Ectodermal cell (in vitro differentiated cells): ENCODE data around the gene DEDD2.

Source experiments
- H3K27ac ChIP-seq: 2 replicates; pipeline ENCODE4 v1.7.0; 2013; ENCODE audit warnings: mild to moderate bottlenecking, low read depth, low read length; ENCODE audit not compliant: insufficient read depth, poor library complexity, severe bottlenecking
- H3K27me3 ChIP-seq: 2 replicates; pipeline ENCODE4 v1.7.0; 2013; ENCODE audit warnings: mild to moderate bottlenecking, low read length; ENCODE audit not compliant: insufficient read depth, control insufficient read depth, poor library complexity, severe bottlenecking
- H3K36me3 ChIP-seq: one replicate; pipeline ENCODE4 v1.7.0; 2013; ENCODE audit warnings: low read length; ENCODE audit not compliant: control insufficient read depth, insufficient read depth
- H3K4me1 ChIP-seq: one replicate; pipeline ENCODE4 v1.7.0; 2013; ENCODE audit warnings: low read length; ENCODE audit not compliant: control insufficient read depth, insufficient read depth
- H3K4me3 ChIP-seq: 2 replicates; pipeline ENCODE4 v1.7.0; 2013; ENCODE audit warnings: low read depth, low read length, control low read depth; ENCODE audit not compliant: insufficient read depth
- H3K9me3 ChIP-seq: 2 replicates; pipeline ENCODE4 v1.7.0; 2013; ENCODE audit warnings: mild to moderate bottlenecking, low read length, moderate library complexity; ENCODE audit not compliant: control insufficient read depth
- WGBS, 2 experiments: methylation state at CpG; one replicate each; pipeline ENCODE4 v1.1.7; 2013; ENCODE audit warnings: missing lambda C conversion rate in 2 of 2; 5-methylcytosine and 5-hydroxymethylcytosine counted together

The DEDD2 gene

DNA sequence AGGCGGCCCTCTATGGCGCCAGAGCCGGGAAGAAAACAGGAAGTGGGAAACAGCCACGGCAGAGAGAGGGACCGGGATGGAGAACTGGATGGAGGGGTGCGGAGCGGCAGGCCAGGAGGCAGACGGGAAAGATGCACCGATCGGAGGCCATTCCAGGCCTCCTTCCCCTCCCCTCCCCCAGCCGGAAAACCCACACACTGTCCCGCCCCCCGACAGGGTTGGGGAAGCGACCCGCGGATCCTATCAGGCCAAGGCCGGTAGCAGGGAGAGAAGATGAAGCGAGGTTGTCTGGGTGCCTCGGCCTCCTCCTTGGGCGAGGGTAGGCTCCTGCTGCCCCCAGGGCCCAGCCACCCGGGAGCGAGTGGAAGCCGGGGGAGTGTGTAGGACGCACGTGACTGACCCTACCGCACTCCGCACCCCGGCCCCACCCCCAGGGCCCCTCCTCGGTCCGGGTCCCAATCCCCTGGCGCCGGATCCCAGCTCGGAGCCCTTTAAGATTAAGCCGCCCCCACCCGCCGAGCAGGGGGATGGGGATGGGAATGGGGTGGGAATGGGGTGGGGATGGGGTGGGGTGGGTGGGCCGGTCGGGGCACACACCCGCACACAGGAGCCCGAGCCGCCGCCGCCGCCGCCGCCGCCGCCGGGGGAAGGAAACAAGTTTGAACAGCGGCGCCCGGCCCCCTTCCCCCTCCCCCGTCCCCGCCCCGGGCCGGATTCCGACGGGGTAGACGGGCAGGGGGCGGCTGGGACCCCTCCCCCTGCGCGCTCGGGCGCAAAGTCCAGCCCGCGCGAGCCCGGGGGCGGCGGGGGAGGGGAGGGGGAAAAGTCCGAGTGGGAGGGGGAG is 36.0 kb upstream of the DEDD2 start:
- 0 to 1% methylated on average over 47 to 68 of the region's 71 CpGs for WGBS, 2 experiments

DNA sequence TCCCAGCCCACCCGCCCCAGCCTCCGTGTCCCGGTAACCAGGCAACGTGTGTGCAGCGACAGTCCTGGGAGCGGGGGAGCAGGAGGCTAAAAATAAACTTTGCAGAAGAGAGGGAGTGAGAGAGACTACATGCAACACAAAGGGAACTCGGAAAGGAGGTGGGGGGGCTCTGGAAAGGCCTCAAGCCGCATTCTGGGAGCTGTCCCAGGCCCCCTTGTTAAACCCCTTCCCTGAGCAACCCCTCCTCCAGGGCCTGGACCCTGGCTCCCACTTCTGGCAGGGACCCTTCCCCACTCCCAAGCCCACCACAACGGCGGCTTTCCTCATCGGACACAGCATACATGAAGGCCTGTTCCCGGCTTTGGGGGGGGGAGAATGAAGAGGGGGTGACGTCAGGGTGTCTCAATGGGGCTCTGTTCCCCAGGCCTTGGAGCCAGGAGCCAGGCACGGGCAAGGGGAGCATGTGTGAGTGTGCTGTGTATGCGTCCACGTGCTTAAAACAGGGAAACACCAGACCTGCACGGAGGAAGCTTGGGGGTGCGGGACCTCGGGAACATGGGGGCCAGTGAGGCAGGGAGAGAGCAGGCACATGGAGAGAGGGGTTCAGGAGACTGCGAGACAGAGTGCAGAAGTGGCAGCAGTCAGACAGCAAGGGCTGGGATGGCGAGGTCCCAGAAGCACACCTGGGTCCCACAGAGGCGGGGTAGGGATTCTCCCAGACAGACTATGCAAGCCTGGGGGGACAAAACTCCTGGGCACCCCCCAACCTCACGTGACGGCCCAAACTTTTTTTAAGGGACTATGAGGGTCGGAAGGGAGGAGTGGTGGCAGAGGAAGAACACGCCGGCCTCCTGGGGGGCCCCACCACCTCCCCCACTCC is 35.1 kb upstream of the DEDD2 start:
- Histone ChIP-seq H3K9me3 (no peaks in the 10 kb centered on the region), H3K4me3 (peak overlapping the region; percentile 100), H3K27ac (peak overlapping the region; percentile 55), H3K27me3 (no peaks in the 10 kb centered on the region), H3K36me3 (peaks cover 9% of the 10 kb centered on the region), H3K4me1 (peaks cover 23% of the 10 kb centered on the region)
- WGBS, 2 experiments: 24 to 25% methylated on average over 27 of the region's 27 CpGs

More for the DNA sequence above, 36.0 kb upstream of the DEDD2 start:
- H3K36me3 ChIP-seq: peaks cover 7% of the 10 kb centered on the region
- H3K4me1 ChIP-seq: peaks cover 23% of the 10 kb centered on the region
- peak overlapping the region; percentile 100 for H3K4me3 ChIP-seq
- no peaks in the 10 kb centered on the region for H3K27me3 ChIP-seq
- H3K27ac ChIP-seq: peak overlapping the region; percentile 85
- H3K9me3 ChIP-seq: no peaks in the 10 kb centered on the region

DNA sequence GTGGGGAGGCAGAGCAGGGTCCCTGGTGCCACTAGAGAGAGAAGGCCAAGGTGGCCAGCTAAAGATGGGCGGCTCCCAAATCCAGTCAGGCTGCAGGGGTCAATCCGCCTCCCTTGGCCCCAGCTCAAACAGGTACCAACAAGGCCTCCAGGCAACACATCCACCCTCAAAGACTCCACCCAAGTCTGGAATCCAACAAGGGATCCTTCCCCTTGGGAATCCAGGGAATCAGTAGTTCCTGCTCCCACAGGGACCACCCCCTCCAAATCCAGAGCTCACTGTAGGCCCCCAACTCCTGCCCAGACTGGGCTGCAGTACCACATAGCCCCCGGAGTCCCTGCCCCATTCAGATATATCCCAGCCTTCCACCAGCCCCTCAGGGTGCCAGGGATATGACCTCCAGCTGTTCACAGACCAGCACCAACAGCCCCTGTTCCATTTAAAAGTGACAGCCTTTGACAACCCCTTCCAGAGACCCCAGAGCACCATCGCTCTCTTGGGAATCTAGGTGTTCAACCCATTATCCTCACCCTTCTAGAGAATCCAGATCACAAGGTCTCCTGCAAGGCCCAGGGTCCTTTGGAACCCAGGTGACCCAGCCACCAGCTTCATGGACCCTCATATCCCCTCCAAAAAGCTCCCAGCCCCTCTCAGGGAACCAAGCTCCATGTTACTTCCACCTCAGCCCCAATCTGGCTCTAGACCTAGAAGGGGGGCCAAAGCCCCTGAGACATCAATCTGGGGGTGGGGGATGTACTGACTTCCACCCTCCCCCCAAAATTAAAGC is 34.3 kb upstream of the DEDD2 start:
- H3K27me3 ChIP-seq: no peaks in the 10 kb centered on the region
- peaks cover 9% of the 10 kb centered on the region for H3K36me3 ChIP-seq
- H3K9me3 ChIP-seq: no peaks in the 10 kb centered on the region
- peaks cover 23% of the 10 kb centered on the region for H3K4me1 ChIP-seq
- no peak overlapping the region for H3K27ac ChIP-seq
- H3K4me3 ChIP-seq: no peak overlapping the region
- WGBS, 2 experiments: 86 to 91% methylated on average over 4 of the region's 4 CpGs

DNA sequence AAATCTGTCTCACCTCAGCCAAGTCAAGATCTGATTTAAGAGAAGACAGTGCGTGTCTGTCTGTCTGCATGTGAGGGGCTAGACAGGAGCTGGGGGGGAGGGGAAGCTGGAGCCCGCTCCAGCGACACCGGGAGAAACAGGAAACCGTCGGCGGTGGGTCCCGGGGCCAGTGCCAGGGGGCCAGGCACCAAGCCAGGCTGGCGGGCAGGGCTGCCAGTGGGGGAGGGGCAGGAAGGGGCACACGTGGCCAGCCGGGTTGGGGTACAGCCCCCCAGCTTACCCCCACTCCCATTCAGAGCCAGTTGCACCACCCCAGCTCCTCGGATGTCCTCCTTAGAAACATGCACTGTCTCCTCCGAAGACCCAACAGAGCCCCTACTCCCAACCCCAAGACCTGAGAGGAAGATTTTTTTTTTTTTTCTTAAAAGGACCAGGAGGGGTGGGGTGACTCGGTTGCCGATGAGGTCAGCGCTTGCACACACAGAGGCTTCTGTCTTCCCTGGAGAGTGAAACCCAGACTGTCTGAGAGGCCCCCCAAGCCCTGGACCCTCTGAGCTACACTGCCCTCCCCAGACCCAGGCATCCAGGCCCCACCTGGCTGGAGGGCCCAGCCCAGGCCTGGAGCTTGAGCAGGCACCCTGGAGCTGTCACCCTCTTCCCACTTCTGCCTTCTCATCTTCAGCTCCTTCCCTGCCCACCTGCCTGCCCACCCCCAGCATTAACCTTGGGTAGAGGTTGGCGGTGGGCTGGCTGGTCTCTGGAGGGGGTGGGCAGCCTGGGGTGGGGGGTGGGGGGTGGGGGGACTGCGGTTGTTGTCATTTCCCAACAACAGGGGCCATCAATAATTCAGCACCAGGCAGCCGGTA is 33.4 kb upstream of the DEDD2 start:
- WGBS, 2 experiments: 84 to 88% methylated on average over 18 of the region's 19 CpGs
- Histone ChIP-seq H3K27ac (no peak overlapping the region), H3K27me3 (no peaks in the 10 kb centered on the region), H3K9me3 (no peaks in the 10 kb centered on the region), H3K4me1 (peaks cover 23% of the 10 kb centered on the region), H3K4me3 (no peak overlapping the region), H3K36me3 (peaks cover 9% of the 10 kb centered on the region)

DNA sequence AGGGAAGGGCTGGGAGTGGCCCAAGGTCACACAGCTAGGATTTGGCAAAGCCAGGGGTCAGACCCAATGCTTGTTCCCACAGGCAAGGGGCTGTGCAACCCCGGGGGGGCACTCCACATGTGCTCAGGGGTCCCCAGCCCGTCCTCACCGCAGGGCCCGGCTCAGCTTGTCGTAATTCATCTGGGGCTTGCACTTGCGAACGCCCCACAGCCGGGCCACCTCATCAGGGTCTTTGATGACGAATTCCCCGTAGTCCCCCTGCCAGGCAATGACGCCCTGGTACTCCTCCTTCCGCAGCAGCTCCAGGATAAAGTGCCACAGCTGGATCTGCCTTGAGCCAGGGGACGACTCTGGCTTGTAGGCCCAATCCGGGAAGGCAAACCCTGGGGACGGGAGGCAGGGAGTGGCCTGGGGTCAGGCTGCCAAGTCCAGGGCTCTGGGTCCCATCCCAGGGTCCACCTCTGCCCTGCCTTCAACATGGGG is 32.7 kb upstream of the DEDD2 start:
- 92 to 93% methylated on average over 15 of the region's 15 CpGs for WGBS, 2 experiments
- H3K4me3 ChIP-seq: no peak overlapping the region
- no peak overlapping the region for H3K27ac ChIP-seq
- peaks cover 23% of the 10 kb centered on the region for H3K4me1 ChIP-seq
- peaks cover 9% of the 10 kb centered on the region for H3K36me3 ChIP-seq
- H3K9me3 ChIP-seq: no peaks in the 10 kb centered on the region
- no peaks in the 10 kb centered on the region for H3K27me3 ChIP-seq

DNA sequence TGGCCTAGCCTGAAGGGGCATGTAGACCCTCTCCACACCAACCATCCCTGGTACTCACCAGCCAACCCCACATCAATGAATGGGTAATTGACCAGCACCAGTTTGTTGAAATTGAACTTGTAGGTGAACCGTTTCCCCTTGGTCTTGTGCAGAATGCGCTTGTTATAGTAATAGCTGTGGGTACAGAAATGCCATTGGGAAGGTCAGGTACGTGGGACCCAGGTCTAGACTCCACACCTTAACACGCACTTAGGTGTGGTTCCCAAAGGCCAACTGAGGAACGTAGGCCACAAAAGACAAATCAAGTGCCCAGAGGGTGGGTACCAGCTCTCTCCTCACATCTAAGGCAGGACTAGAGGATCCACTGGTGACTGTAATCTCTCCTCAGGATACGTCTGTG is 32.3 kb upstream of the DEDD2 start:
- H3K9me3 ChIP-seq: no peaks in the 10 kb centered on the region
- no peak overlapping the region for H3K4me3 ChIP-seq
- no peak overlapping the region for H3K27ac ChIP-seq
- H3K4me1 ChIP-seq: peaks cover 23% of the 10 kb centered on the region
- WGBS, 2 experiments: 92 to 93% methylated on average over 6 of the region's 6 CpGs
- no peaks in the 10 kb centered on the region for H3K27me3 ChIP-seq
- peaks cover 9% of the 10 kb centered on the region for H3K36me3 ChIP-seq

DNA sequence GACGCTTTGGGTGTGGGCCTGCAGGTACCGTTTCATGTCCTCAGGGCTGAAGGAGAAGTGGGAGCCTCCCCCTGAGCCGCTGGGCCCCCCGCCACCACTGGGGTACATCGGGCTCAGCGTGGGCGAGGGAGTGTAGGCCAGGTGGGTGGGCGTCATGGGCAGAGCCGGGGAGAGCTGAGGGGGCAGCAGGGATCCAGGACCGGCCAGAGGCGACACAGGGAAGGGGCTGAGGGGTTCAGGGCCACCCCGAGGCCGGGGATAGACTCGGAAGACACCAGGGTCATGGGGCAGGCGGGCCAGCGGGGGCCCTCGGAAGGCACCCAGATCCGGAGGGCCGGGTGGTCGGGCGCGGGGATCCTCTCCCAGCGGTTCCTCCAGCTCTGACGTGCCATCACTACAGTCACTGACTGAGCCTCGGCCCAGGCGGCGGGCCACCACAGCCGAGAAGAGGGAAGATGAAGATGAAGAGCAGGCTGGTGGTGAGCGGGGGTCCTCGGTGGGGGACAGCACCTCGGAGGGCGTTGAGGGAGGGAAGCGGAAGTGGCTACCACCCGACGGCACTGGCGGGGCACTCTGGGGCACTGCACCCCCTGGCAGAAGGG is 31.8 kb upstream of the DEDD2 start:
- Histone ChIP-seq H3K4me1 (peaks cover 23% of the 10 kb centered on the region), H3K27ac (no peak overlapping the region)
- WGBS, 2 experiments: 95% methylated on average over 36 of the region's 36 CpGs

DNA sequence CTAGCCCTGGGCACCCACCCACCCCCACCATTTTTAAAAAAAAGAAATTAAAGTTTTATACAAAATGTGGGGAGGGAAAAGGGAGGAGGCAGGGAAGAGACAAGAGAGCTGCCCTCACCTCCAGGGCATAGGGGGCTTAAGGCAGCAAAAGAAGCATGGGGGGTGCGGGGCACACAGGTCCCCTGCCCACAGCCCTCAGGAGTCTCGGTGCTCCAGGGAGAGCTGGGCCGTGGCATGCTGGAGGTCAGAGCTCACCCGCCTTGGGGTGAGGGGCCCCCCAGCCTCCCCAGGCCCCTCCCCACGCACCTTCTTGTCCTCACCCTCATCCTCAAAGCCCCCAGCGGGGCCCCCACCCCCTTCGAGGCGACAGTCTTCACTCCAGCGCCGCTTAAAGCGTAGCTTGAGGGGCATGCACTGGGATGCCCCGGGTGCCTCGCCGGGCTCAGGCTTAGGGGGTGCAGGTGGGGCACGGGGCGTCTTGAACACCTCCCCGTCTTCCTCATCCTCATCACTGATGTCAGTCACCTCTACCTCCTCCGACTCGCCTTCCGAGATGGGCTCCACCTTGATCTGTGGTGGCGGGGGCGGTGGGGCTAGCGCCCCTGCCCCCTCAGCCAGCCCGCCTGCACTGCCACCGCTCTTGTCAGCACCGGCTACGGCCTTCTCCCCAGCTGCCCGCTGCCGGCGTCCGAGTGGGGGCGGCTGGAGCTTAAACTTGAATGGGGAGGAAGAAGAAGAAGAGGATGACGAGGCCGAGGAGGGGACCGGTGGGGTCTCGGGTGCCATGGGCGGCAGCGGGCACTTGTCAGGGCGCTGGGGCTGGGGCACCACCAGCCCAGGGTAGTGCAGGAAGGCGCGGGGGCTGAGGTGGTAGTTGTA is 31.0 kb upstream of the DEDD2 start:
- peaks cover 23% of the 10 kb centered on the region for H3K4me1 ChIP-seq
- no peaks in the 10 kb centered on the region for H3K9me3 ChIP-seq
- WGBS, 2 experiments: 95% methylated on average over 41 of the region's 41 CpGs
- peaks cover 9% of the 10 kb centered on the region for H3K36me3 ChIP-seq
- H3K4me3 ChIP-seq: no peak overlapping the region
- H3K27ac ChIP-seq: no peak overlapping the region
- H3K27me3 ChIP-seq: no peaks in the 10 kb centered on the region

More for the DNA sequence above, 31.8 kb upstream of the DEDD2 start:
- Histone ChIP-seq H3K9me3 (no peaks in the 10 kb centered on the region), H3K4me3 (no peak overlapping the region), H3K27me3 (no peaks in the 10 kb centered on the region), H3K36me3 (peaks cover 9% of the 10 kb centered on the region)
